ENCODE results near the gene CHKB. TPM values are rescaled to one million over a fixed set of nuclear protein-coding genes. Genes with fewer than 3 reads are reported as not detected.

The CHKB gene
- total RNA-seq, 1 donor from 2014 or later: 28.1 TPM

DNA sequence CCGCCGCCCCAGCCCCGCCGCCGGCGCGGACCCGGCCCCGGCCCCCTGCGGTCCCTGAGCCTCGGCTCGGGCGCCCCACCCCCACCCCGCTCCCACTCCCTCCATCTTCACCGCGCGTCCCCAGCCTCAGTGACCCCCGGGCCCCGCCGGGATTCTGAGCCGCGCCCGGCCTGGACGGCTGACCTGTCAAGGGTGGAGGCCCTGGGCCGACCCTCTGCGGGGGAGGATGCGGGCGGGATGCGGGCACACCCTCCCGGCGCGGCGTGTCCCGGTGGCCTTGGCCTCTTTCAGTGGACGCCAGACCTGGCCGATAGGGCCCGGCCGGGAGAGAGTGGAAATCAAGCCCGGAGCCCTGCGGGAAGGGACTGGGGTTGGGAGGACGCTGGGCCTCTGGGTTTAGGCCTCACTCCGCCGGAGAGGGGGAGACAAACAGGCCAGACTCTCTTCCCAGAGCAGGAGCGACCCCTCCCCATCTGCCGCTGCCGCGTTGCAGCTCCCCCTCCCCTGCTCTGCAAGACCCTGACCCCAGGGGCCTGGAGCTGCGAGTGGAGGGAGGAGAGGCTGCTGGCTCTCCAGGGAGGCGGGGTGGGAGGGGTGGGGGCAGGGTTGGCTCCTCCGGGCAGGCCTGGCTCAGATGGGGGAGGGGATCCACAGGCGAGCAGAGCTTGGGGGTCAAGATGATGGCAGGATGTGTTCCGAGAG, 18.5 kb upstream of the CHKB start:
- FAIRE-seq: no peak
- DNase-seq (ENCODE audit: low spot score in 2 of 2): peak; percentile 53

DNA sequence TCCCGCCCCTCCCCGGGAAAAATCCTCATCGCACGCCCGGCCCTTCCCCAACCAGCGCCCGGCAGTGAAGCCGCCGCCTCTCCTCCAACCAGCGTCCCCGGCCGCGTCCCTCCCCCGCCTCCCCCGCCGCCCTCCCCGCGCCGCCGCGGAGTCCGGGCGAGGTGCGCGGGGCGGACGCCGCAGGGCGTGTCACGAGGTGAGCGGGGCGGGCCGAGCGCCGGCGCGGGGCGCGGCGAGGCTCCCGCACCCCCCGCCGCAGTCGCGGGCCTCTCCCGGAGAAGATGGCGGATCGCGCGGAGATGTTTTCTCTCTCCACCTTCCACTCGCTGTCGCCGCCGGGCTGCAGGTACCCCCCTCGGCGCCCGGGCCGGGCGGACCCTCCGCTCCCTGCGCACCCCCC, 17.9 kb upstream of the CHKB start, which contains the start of gene MAPK8IP2:
MAPK8IP2 (plus strand) TSS at position 256 of the 400 bp plus-strand sequence; CDS start at position 282, 26 bp downstream.
- FAIRE-seq (no peak), DNase-seq (ENCODE audit: low spot score in 2 of 2) (peak; percentile 81 to 83)

DNA sequence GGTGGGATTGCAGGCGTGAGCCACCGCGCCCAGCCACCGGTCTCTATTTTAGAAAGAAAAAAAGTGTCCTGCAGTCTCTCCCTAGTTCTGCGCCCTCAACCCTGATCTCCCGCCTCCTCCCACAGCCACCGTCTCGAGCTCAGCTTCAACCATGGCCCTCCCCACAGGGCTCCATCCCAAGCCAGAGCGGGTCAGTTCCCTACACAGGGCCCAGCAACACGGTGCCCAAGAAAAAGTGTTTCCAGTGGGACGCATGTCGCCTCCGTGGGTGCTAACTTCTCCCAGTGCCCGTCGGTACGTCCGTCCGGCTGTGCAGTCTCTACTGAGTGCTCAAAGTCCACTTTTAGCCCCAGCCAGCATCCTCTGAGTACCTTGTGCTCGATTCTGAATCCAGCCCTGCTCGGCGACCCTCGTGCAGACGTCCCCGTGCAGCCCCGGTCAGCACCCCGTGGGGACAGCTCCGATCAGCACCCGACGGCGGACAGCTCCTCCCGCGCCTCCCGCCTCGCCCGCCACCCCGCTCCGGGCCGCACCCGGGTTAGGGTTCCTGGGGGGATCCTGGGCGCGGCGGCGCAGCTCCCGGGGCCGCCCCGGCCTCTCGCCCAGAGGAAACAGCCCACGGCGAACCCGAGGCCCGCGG, 17.3 kb upstream of the CHKB start:
- DNase-seq (ENCODE audit: low spot score in 2 of 2): peak; percentile 88 to 89
- no peak for FAIRE-seq

DNA sequence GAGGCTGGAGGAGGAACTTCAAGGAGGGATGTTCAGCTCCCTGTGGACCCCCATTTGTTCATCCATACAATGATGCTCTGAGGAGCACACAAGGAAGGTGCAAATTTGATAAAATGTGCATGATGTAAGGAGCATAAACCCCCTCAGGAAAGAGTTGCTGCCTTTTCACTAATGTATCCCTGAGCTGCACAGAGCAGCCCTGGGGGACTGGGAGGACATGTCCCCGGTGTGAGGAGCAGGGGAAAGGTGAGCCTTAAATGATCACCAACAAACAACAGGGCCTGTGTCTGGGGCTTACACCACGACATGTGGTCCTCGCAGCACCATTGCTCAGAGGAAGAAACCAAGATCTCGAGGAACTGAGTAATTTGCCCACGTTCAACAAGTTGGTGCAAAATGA, 14.4 kb upstream of the CHKB start:
- DNase-seq (ENCODE audit: low spot score in 2 of 2) (no peak), FAIRE-seq (no peak)

DNA sequence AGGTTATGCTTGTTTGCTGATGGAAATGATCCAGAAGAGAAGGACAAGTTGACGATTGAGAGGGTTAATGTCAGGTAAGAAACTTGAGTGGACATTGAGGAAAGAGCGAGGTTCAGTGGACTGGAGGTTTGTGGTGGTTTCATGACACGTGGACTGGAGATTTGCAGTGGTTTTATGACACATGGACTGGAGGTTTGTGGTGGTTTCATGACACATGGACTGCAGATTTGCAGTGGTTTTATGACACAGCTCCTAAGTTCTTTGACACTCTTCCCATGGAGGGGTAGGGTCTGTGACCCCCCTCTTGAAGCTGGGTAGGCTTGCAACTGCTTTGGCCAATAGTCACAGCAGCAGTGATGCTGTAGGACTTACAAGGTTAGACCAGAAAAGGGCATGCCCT, 12.5 kb upstream of the CHKB start:
- no peak for FAIRE-seq
- no peak for DNase-seq (ENCODE audit: low spot score in 2 of 2)

DNA sequence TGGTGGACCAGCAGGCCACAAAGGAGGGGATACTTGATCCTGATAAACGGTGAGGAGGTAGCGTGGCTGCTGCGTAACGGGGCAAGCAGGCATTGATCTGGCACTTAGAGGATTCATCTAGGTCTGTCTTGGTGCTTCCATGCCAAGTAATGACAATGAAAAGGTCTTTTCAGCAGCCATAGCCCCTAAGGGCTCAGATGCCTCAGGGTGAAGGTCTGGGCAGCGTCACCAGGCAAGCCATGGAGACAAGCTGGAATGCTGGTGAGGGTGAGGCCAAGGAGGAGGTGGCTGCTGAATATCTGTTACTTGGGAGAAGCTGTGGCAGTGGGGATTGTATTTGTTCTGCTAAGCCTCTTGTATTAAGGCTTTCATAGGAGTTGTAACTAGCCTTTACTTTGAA, 4.8 kb upstream of the CHKB start:
- FAIRE-seq: no peak
- no peak for DNase-seq (ENCODE audit: low spot score in 2 of 2)

DNA sequence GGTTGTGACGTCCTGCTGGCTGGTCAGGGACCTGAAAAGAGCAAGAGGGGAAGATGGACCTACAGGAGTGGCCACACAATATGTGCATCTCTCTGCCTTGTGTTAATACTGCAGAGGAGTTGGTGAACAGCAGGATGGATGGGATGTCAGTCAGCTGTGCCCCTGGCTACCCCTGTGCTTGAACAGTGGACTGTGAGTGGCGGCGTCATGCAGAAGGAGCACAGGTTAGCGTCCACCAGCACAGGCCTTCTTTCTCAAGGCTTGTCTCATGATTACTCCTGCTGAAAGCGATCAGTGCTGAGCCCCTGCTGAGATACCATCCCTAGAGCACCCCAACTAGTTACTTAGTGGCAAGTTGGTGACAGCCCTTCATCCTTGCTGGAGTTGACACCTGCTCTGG, 3.8 kb upstream of the CHKB start:
- no peak for FAIRE-seq
- DNase-seq (ENCODE audit: low spot score in 2 of 2): no peak

DNA sequence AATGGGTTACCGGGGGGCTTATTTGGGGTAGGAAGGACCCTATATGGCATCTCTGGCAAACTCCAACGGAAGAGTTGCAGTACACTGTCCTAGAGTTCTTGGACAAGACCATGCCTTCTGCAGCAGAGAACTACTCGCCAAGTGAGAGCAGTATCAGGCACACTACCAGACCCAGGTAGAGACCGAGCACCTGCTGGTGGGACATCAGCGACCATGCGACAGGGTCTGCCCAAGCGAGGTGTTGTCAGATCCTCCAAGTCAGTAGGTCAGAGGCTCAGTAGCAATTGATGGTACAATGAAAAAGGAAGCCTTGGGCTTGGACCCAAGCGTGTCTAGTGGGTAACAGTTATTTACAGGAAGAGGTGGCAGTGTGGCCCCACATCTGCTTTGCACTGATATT, 3.1 kb upstream of the CHKB start:
- no peak for FAIRE-seq

DNA sequence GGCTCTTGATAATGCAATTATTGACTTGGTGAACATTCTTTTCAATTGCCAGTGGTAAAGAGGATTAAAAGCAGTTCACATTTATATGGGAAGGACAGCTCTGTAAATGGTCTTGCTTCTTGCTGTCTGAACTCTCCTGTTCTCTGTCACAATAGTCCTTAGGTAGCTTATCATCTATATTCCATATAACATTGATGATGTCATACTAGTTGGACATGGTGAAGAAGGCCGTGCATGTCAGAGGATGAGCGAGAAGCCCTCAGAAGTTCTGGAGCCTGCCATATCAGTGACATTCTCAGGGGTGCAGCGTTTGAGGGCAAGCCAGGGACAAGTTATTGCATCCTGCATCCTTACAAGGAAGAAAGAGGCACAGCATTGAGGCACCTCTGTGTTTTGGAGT, 2.6 kb upstream of the CHKB start:
- FAIRE-seq (no peak), DNase-seq (ENCODE audit: low spot score in 2 of 2) (no peak)

More for the DNA sequence above, 3.1 kb upstream of the CHKB start:
- no peak for DNase-seq (ENCODE audit: low spot score in 2 of 2)

DNA sequence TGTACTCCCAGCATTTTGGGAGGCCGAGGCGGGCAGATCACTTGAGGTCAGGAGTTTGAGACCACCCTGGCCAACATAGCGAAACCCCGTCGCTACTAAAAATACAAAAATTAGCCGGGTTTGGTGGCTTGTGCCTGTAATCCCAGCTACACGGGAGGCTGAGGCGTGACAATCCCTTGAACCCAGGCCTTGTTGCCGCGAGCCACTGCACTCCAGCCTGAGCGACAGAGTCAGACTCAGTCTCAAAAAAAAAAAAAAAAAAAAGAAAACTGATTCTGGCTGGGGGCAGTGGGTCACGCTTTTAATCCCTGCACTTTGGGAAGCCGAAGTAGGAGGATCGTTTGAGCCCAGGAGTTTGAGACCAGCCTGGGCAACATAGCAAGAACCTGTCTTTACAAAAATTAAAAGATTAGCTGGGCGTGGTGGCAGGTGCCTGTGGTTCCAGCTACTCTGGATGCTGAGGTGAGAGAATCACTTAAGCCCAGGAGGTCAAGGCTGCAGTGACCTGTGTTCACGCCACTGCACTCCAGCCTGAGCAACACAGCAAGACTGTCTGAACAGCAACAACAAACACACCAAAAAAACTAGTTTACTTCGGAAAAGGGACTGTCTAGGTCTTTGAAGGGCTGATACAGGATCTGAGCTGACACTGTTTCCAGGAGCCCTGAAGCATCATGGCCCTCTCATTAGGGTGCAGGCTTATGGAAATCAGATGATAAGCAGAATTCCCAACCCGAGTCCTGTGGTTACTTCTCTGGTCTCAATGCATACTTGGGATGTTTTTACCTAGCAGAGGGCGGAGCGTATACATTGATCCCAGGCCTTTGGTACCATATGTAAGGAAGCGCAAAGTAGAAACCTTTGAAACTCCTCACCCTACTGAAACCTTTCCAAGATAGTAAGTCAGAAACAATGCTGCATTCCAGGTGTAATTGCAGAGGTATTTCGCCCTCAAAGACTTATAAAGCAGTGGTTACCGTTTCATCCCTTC, 1.8 kb upstream of the CHKB start:
- no peak for FAIRE-seq
- DNase-seq (ENCODE audit: low spot score in 2 of 2): no peak

DNA sequence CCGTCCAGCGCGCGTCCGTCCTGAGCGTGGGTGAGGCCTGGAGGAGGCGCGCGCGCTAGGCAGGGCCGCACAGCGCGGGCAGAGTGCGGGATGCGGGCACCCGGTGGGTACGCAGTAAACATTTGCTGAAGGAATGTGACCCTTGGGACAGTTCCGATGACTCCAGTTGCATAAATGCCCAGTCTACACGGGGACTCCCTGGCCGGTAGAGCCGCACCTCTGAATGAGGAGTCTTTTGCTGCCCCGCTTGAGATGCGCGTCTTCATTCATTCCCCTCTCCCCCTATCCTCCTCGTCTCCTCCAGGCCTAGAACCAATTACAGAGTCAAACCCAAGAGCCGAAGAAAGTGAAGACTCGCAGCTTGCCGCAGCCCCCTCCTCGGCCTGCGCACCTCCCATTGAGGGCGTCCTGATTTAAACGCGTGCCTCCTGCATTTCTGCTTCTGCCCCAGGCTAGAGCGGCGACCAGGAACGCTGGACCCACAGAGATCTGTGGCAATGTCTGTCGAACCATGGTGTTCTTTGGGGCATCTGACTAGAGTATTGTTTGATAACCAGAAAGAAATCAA, 729 bp upstream of the CHKB start:
- peak in 1 of 2 donors; percentile 37 for DNase-seq (ENCODE audit: low spot score in 2 of 2)
- FAIRE-seq: no peak

DNA sequence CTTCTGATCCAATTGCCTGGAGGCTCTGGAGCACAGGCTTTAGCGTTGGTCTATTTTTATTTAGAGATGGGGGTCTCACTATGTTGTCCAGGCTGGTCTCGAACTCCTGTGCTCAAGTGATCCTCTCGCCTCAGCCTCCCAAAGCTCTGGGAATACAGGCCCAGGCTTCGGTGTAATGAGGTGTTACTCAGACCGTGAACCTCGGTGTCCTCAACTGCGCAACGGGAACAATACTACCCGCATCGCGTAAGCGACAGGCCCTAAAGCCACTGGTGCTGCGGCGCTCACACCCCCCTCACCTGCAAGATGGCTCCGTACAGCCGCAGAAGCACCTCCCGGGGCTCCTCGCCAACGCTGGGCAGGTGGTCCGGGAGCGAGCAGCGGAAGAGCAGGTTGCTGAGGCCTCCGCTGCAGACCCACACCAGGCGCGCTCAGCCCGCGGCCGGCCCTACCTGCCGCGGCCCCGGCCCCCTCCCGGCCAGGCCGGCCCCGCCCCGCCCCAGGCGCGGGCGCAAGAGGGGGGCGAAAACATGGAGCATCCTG, 628 bp downstream of the CHKB start:
- no peak for DNase-seq (ENCODE audit: low spot score in 2 of 2)
- no peak for FAIRE-seq

DNA sequence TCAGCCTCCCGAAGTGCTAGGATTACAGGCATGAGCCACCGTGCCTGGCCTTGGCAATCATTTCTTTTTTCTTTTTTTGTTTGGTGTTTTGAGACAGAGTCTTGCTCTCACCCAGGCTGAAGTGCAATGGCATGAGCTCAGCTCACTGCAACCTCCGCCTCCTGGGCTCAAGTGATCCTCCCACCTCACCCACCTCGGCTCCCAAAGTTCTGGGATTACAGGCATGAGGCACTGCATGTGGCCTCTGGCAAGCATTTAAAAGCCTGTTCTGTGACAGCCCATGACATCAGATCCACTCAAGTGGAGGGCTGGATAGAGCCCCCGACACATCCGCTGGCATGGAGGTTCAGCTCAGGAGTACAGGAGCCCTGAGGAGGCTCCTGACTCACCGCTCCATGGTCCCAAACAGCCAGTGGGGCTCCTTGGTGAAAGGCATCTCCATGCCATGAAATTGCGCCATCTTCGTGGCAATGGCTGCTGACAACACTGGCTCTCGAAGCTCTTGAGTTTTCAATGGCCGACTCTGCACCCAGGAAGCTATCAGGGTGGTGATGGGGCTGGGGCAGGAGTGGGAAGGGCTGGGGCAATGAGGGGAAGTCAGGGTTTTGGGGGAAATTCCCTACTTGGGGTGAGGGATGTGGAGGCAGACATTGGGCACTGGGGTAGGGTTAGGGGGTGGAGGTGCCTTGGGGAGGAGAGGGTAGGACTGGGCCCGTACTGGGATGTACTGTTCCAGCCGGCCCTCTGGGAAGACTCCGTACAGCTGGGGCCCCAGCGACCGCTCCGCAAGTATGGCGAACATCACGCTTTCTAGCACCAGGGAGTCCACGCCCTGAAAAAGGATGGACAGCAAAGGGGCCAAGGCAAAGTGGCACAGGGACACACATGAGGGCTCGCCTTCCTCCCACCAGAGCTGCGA, 1.4 kb downstream of the CHKB start:
- no peak for FAIRE-seq
- no peak for DNase-seq (ENCODE audit: low spot score in 2 of 2)

DNA sequence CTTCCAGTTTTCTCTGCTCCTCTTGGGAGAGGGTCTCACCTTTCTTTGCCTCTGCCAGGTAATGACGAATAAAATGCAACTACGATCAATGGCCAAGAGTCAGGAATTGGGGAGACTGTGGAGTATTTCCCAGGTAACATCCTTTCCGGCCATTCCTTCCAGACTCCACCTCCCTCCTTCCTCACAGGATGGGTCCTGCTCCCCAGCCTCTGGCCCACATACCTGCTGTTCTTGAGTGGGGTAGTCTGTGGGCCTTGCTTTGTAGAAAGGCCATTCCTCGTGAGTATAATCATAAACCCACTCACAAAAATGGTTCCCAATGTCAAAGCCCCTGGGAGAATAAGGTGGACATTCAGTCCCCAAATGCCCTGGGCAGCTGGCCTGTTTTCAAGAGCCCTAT, 2.9 kb downstream of the CHKB start:
- DNase-seq (ENCODE audit: low spot score in 2 of 2): no peak
- no peak for FAIRE-seq

DNA sequence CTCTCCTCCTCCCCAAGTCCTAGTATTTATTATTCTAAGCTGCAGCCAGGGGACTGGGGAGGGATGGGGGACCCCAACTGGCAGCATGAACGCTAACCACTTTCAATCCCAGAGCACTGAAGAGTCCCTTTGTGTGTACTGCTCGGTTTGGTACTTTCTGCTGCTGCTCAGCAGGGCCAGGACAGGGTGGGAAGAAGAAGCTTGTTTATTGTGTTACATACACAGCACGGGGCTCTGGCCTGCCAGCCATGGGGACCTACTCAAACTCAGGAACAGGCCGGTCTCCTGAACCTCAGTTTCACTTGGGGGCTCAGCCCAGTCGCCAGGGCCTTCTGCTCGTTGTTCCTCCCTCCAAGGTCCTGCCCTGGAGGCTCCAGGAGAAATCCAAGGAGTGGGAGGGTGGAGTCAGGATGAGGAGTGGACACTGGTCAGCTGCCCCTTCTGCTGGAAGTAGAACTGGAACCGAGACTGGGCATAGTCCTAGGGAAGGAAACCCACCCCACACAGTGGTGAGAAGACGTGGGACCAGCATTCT, 3.8 kb downstream of the CHKB start:
- peak in 1 of 2 donors; percentile 51 for DNase-seq (ENCODE audit: low spot score in 2 of 2)
- no peak for FAIRE-seq

DNA sequence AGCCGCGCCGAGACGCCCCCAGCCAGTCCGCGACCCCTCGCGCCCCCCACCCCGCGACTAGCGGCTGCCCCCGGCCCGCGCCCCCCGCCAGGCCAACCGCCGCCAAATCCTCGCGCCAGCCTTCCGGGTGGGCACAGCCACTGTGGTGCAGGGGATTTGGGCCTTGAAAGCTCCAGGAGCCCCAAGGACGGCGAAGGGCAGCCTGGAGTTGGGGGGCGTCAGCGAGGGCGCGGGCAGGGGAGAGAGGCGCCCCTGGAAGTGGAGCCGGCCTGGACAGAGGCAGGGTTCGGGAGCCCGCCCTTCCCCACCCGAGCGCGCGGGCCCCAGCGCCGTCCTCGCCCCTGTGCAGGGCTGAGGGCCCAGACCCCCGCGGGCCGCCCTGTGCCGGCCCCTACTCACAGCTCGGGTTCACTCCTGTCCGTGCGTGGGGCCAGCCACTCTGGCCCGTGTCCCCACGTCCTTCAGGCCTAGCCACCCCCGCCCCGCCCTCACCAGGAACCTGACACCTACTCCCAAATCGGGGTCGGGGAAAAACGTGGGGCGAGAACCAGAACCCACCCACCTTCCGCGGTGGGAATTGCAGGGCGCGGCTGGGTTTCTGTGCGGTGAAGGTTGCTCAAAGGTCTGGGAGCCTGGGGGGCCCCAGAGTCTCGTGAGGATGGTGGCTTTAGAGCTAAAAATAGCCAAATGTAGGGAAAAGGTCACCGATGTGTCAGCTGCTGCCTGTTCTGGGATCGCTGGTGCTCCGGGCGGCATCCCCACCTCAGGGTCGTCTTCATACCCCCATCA, 4.5 kb downstream of the CHKB start, which contains the start of gene CPT1B:
CPT1B (minus strand) TSS at position 441 of the 789 bp plus-strand sequence. CDS start 512 bp downstream, outside the sequence.
- DNase-seq (ENCODE audit: low spot score in 2 of 2) (peak in 1 of 2 donors; percentile 46), FAIRE-seq (no peak)

DNA sequence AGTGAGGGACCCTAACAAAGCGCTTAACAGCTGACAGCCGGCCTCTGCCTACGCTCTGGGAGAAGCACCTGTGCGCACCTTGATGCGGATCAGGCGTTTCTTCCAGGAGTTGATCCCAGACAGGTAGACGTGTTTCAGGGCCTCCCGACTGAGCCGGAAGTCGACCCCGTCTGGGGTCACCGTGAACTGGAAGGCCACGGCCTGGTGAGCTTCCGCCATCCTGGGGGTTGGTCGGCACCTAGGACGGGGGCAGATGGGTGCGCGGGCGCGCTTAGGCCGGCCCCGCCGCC, 5.0 kb downstream of the CHKB start:
- no peak for FAIRE-seq

More for the DNA sequence above, 5.0 kb downstream of the CHKB start:
- no peak for DNase-seq (ENCODE audit: low spot score in 2 of 2)

Measured in frontal cortex (tissue), 4 donors.